ENCODE measurements around the gene WBP1.

Gene WBP1

GRCh38 chr2:74417197-74417596 is 41.0 kb upstream of the WBP1 start:
- TF ChIP-seq CTCF (IDR thresholded peaks at IDR 0.05; ENCODE audit: borderline replicate concordance, insufficient read depth, low read depth, low read length), result no peak
- H3K4me3 ChIP-seq (ENCODE audit: low read depth, low read length), result no peak overlapping the region

GRCh38 chr2:74417763-74418162 is 40.5 kb upstream of the WBP1 start:
- no peak overlapping the region for H3K4me3 ChIP-seq (ENCODE audit: low read depth, low read length)
- no peak for TF ChIP-seq CTCF (IDR thresholded peaks at IDR 0.05; ENCODE audit: borderline replicate concordance, insufficient read depth, low read depth, low read length)

DNA sequence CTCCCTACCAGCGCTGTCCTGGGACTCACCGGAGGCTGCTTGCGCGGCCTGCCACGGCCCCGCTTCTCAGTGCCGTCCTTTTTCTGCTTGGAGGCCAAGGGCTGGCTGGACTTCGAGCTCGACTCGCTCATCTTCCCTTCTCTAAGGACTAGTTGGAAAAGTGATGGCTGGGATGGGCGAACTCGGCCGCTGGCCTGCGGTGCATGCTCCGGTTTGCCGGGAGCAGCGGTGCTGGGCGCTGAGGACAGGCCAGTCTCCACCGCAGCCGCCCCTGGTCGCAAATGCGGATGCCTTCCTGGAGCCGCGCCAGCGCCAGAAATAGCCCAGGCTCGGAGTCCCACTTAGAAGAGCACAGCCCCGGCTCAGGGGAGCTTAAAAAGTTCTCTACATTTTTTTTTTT is 39.9 kb upstream of the WBP1 start:
- TF ChIP-seq CTCF (IDR thresholded peaks at IDR 0.05; ENCODE audit: borderline replicate concordance, insufficient read depth, low read depth, low read length), result no peak
- no peak overlapping the region for H3K4me3 ChIP-seq (ENCODE audit: low read depth, low read length)

DNA sequence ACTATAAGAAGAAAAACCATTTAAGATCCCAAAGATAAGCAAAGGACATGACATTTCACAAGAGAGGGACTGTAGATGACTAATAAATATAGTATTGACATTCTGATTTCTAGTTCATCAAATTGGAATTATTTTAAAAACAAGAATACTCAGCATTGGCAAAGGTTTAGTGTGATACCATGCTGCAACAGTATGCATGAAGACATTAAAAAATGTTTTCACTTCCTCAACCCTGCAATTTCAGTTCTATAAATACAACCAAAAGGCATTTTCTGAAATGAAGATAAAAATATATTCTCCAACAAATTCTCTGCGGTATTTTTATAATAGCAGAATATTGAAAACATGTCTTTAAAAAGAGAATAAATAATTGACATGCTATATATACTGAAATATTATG is 38.9 kb upstream of the WBP1 start:
- no peak for TF ChIP-seq CTCF (IDR thresholded peaks at IDR 0.05; ENCODE audit: borderline replicate concordance, insufficient read depth, low read depth, low read length)

GRCh38 chr2:74420006-74420405 is 38.2 kb upstream of the WBP1 start:
- no peak for TF ChIP-seq CTCF (IDR thresholded peaks at IDR 0.05; ENCODE audit: borderline replicate concordance, insufficient read depth, low read depth, low read length)
- H3K4me3 ChIP-seq (ENCODE audit: low read depth, low read length), result no peak overlapping the region

More for the DNA sequence above, 38.9 kb upstream of the WBP1 start:
- H3K4me3 ChIP-seq (ENCODE audit: low read depth, low read length), result no peak overlapping the region

GRCh38 chr2:74420443-74421103 is 37.7 kb upstream of the WBP1 start:
- H3K4me3 ChIP-seq (ENCODE audit: low read depth, low read length), result peak overlapping the region; percentile 93

GRCh38 chr2:74421221-74421870 is 36.9 kb upstream of the WBP1 start, which contains the start of the genes C2orf81 and WDR54:
C2orf81 (minus strand) TSS chr2:74421619; CDS start chr2:74421560, 59 bp downstream.
WDR54 (plus strand) TSS chr2:74421730; CDS start chr2:74422154, 424 bp downstream.
- peak within 1 kb of the TSS; percentile 93 for H3K4me3 ChIP-seq (ENCODE audit: low read depth, low read length)
- no peak for TF ChIP-seq CTCF (IDR thresholded peaks at IDR 0.05; ENCODE audit: borderline replicate concordance, insufficient read depth, low read depth, low read length)
